OCI-LY1 (cell line): ENCODE data around the gene PFKFB1.

Experiments
- EZH2 ChIP-seq: fragments of 200-600 bp; sonication (generic), shearing (Covaris generic); IDR thresholded peaks from 2 replicates; pipeline ENCODE4 v1.8.0; 2017; ENCODE audit warnings: borderline replicate concordance, mixed run types, mild to moderate bottlenecking, antibody characterized with exemption, low read length, moderate library complexity, mixed read lengths
- TF ChIP-seq, protein P1 (sequence below): fragments of 200-600 bp; sonication (generic), shearing (Covaris generic); IDR thresholded peaks from 2 replicates; pipeline ENCODE4 v1.5.1; 2017; ENCODE audit warnings: mild to moderate bottlenecking, antibody characterized with exemption, low read length, moderate library complexity, mixed read lengths

DNA sequence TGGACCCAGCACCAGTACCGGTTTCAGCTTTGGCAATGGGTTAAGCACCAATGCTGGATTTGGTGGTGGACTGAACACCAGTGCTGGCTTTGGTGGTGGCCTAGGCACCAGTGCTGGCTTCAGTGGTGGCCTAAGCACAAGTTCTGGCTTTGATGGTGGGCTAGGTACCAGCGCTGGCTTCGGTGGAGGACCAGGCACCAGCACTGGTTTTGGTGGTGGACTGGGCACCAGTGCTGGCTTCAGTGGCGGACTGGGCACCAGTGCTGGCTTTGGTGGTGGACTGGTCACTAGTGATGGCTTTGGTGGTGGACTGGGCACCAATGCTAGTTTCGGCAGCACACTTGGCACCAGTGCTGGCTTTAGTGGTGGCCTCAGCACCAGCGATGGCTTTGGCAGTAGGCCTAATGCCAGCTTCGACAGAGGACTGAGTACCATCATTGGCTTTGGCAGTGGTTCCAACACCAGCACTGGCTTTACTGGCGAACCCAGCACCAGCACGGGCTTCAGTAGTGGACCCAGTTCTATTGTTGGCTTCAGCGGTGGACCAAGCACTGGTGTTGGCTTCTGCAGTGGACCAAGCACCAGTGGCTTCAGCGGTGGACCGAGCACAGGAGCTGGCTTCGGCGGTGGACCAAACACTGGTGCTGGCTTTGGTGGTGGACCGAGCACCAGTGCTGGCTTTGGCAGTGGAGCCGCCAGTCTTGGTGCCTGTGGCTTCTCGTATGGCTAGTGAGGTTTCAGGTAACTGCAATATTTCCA, 63.5 kb downstream of the PFKFB1 start:
- TF ChIP-seq, protein P1, sequence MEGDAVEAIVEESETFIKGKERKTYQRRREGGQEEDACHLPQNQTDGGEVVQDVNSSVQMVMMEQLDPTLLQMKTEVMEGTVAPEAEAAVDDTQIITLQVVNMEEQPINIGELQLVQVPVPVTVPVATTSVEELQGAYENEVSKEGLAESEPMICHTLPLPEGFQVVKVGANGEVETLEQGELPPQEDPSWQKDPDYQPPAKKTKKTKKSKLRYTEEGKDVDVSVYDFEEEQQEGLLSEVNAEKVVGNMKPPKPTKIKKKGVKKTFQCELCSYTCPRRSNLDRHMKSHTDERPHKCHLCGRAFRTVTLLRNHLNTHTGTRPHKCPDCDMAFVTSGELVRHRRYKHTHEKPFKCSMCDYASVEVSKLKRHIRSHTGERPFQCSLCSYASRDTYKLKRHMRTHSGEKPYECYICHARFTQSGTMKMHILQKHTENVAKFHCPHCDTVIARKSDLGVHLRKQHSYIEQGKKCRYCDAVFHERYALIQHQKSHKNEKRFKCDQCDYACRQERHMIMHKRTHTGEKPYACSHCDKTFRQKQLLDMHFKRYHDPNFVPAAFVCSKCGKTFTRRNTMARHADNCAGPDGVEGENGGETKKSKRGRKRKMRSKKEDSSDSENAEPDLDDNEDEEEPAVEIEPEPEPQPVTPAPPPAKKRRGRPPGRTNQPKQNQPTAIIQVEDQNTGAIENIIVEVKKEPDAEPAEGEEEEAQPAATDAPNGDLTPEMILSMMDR, result no peak
- TF ChIP-seq EZH2, result no peak
